ENCODE measurements around the gene PPP6R3. TPM values are rescaled to one million over a fixed set of nuclear protein-coding genes. Genes with fewer than 3 reads are reported as not detected.

The PPP6R3 gene
- total RNA-seq, 1 experiment from 2014 or later: 171 TPM

GRCh38 chr11:68437927-68438657, 22.5 kb upstream of the PPP6R3 start:
- ChIA-PET POLR2A (ENCODE audit: unreplicated experiment) (no interaction called here), CTCF (interaction anchor here (0.6 kb wide), 1 partner anchor 56 kb away, joined by 5 read pairs; no protein-coding TSS in a partner anchor)
- no peaks in the 10 kb centered on the region for H4K20me1 ChIP-seq (ENCODE audit: low read length)
- BruUV-seq (replicated peaks): no TSS peak
- H3K4me2 ChIP-seq (ENCODE audit: low read length): no peak overlapping the region
- no peaks in the 10 kb centered on the region for H3K79me2 ChIP-seq (ENCODE audit: low read length)
- no peaks in the 10 kb centered on the region for H3F3A ChIP-seq (ENCODE audit: low read length, unreplicated experiment)
- TF ChIP-seq CTCF (conservative IDR thresholded peaks at IDR 0.05; ENCODE audit: low read depth, low read length): no peak
- no peak for TF ChIP-seq EZH2phosphoT487 (IDR thresholded peaks at IDR 0.05; ENCODE audit: borderline replicate concordance, low read length)
- TF ChIP-seq EZH2 (IDR thresholded peaks at IDR 0.05; ENCODE audit: low read length, unreplicated experiment): no peak
- no peaks in the 10 kb centered on the region for H3K9me3 ChIP-seq (ENCODE audit: low read length)
- H3K27ac ChIP-seq (ENCODE audit: low read length): no peak overlapping the region
- no peak overlapping the region for H3K9ac ChIP-seq (ENCODE audit: low read length)
- intact Hi-C loops (cut with micrococcal nuclease): loop anchor here (10.0 kb wide), 1 partner anchor 53 kb away; no protein-coding TSS in a partner anchor
- no peak overlapping the region for H3K4me3 ChIP-seq (ENCODE audit: low read length)
- no peaks in the 10 kb centered on the region for H3K9me2 ChIP-seq (replicated peaks; ENCODE audit: low read length)
- peaks cover 35% of the 10 kb centered on the region for H3K36me3 ChIP-seq (ENCODE audit: low read depth, low read length)
- H2AFZ ChIP-seq (ENCODE audit: low read length): no peak overlapping the region
- H3K4me1 ChIP-seq (ENCODE audit: insufficient read depth, low read length): peaks cover 14% of the 10 kb centered on the region
- DNase-seq: no peak
- no peaks in the 10 kb centered on the region for H3K27me3 ChIP-seq (ENCODE audit: low read length)
- no peak for ATAC-seq

- no peaks in the 10 kb centered on the region for H3F3A ChIP-seq (ENCODE audit: low read length, unreplicated experiment)
- H4K20me1 ChIP-seq (ENCODE audit: low read length): no peaks in the 10 kb centered on the region
- CTCF ChIA-PET: no interaction called here
- no peak overlapping the region for H3K4me3 ChIP-seq (ENCODE audit: low read length)
- TF ChIP-seq EZH2 (IDR thresholded peaks at IDR 0.05; ENCODE audit: low read length, unreplicated experiment) (no peak), EZH2phosphoT487 (IDR thresholded peaks at IDR 0.05; ENCODE audit: borderline replicate concordance, low read length) (no peak), CTCF (conservative IDR thresholded peaks at IDR 0.05; ENCODE audit: low read depth, low read length) (no peak)
- ATAC-seq (no peak), DNase-seq (no peak)
- no peaks in the 10 kb centered on the region for H3K9me2 ChIP-seq (replicated peaks; ENCODE audit: low read length)
- peaks cover 32% of the 10 kb centered on the region for H3K36me3 ChIP-seq (ENCODE audit: low read depth, low read length)
- H2AFZ ChIP-seq (ENCODE audit: low read length): no peak overlapping the region
- POLR2A ChIA-PET (ENCODE audit: unreplicated experiment): no interaction called here
- H3K4me1 ChIP-seq (ENCODE audit: insufficient read depth, low read length): peaks cover 14% of the 10 kb centered on the region
- no peak overlapping the region for H3K27ac ChIP-seq (ENCODE audit: low read length)
- H3K27me3 ChIP-seq (ENCODE audit: low read length): no peaks in the 10 kb centered on the region
- H3K4me2 ChIP-seq (ENCODE audit: low read length): no peak overlapping the region
- intact Hi-C loops (cut with micrococcal nuclease): loop anchor here (10.0 kb wide), 1 partner anchor 54 kb away; no protein-coding TSS in a partner anchor
- no TSS peak for BruUV-seq (replicated peaks)
- H3K9me3 ChIP-seq (ENCODE audit: low read length): no peaks in the 10 kb centered on the region
- H3K9ac ChIP-seq (ENCODE audit: low read length): no peak overlapping the region
- no peaks in the 10 kb centered on the region for H3K79me2 ChIP-seq (ENCODE audit: low read length)
Measured at GRCh38 chr11:68438658-68439259, 21.8 kb upstream of the PPP6R3 start.

All from PC-3 (cell line).